DMS153 (cell line): ENCODE measurements around the gene TM9SF1.

Experiments used
- DNase-seq: peaks from one replicate; lab custom pipeline; 2025; lab: John Stamatoyannopoulos, UW

The TM9SF1 gene

DNA sequence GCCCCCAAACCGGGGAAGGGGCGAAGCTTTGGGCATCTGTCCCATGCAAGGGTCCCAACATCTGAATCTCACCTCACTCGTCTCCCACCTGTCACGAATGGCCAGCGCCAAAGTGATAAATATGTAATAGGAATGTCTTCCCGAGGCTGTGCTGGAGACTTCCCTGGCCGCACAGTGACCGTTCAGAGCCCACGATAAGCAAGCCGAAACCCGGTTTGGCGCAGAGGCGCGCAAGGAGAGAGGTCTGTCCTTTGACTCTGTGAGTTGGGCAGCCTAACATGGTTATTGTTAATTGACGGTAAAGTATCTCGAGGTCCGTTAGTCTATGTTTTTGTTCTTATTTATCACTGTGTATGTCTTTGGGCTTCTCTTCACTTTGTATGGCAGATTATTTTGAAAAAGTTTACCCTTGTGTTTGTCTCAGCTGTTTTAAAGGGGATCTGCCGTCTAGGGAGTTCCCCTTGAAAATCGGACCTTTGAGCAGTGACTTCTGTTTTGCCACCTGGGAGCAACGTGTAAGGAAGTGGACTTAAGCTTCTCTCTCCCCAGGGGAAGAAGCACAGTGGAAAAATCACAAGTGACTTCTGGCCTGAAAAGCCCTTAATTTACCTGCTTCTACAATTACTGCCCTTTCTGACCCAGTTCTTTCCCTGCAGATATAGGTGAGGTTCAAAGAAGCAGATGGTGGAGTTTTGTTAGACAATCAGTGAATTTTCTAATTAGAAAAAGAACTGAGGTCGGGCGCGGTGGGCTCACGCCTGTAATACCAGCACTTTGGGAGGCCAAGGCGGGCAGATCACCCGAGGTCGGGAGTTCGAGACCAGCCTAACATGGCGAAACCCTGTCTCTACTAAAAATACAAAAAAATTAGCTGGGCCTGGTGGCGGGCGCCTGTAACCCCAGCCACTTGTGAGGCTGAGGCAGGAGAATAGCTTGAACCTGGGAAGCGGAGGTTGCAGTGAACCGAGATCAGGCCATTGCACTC lies 1.1 kb upstream of the TM9SF1 start:
- no peak for DNase-seq

DNA sequence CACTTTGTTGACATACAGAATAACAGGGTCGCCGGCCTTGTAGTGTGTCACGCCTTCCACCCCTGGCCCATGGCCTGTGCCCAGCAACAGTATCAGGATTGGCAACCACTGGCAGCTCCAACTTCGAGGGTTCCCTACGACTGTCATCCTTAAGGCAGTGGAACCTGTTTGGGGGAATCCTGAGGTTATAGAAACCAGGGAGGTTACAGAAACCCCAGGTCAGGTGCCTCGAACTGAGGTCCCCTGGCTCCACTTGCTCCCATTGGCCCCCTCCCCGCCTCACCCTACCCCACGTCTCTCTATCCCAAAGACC lies 412 bp downstream of the TM9SF1 start:
- DNase-seq: no peak

DNA sequence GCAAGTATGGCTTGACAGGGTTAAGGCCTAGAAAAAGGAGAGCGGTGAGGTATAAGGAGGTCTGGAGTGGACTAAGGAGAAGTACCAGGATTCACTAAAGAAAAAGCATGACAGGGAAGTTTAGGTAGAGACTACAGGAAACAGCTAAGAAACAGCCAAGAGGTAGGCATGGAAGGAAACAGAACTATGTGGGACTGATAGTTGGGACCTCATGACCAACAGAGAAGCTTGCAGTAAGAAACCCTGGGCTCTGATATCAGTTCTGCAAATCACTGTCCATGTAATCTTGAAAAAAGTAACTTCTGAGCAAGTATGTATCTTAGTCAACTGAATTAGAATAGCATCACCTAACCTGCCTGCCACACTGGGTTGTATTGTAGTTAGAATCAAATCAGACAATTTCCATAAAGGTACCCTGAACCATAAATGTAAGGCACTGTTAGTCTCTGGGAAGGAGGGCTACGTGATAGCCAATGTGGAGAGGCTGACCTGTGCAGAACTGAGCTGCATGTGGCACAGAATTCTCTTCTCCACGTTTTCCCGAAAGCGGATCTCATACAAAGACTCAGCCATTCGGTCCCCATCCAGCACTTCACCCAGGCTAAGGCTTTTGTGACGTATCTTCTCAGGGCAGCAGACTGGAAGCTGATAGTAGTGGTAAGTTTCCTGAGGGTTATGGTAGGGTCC lies 912 bp downstream of the TM9SF1 start:
- DNase-seq: no peak

DNA sequence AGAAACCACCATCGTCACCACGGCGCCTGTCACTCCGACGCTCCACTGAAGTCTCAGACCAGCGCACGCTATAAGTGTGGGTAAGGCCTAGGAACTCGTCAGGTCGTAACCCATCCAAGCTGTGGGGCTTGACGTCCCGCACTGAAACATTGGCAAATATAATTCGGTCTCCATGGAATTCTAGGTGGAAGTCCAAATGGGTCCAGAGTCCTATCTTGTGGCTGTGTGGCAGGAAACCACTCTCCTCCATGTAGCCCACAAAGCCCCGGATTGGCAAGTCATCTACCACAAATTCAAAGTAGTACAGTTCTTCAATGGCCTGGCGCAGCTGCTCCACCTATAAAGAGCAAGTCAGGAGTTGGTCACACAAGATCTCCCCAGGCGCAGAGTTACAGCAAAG lies 2.3 kb downstream of the TM9SF1 start:
- DNase-seq: no peak

DNA sequence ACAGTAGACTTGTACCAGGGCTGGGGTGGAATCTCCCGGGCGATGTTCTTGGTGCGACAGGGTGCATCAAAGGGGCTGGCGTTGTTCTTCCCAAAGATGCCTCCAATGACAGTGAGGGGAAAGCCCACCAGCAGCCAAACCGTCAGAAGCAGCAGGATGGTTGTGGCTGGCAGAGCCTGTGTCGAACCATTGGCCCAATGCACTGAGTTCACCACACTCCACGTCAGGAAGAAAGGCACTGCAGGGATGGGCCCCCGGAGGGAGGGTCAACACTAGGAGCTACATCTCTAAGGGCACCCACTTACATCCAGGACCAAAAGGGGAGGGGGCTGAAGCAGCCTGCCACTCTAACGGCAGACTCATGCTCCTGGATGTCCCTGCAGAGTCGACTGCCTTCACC lies 4.8 kb downstream of the TM9SF1 start:
- DNase-seq: no peak

DNA sequence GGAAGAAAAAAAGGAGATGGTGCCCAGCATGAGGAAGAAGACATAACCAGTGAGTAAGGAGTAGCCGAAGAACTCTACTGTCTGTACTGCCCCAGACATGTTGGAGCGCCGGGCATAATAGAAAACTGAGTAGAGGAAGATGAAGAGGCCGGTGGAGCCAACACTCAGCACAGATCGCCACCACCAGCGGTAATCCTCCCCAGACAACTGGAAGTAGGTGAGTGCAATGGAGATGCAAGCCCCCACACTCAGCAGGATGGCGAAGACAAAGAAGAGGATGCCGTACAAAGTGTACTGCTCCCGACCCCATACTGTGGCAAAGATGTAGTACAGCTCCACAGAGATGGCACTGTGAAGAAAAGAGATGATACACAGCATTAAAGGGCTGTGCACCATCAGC lies 5.8 kb downstream of the TM9SF1 start:
- DNase-seq: no peak

DNA sequence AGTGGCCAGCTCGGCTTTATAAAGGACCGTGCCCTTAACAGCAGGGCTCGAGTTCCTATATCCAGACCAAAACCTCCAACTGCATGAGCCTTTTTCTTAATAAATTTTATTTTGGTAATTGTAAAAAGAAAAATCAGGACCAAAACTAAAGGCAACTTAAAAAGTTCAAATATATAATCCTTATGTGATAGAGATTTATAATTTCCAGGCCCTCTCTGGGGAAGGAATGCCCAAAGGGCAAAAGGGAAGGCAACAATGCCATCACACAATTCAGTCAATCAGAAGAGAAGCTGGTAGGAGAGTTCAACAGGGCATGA lies 6.2 kb downstream of the TM9SF1 start:
- DNase-seq: no peak

DNA sequence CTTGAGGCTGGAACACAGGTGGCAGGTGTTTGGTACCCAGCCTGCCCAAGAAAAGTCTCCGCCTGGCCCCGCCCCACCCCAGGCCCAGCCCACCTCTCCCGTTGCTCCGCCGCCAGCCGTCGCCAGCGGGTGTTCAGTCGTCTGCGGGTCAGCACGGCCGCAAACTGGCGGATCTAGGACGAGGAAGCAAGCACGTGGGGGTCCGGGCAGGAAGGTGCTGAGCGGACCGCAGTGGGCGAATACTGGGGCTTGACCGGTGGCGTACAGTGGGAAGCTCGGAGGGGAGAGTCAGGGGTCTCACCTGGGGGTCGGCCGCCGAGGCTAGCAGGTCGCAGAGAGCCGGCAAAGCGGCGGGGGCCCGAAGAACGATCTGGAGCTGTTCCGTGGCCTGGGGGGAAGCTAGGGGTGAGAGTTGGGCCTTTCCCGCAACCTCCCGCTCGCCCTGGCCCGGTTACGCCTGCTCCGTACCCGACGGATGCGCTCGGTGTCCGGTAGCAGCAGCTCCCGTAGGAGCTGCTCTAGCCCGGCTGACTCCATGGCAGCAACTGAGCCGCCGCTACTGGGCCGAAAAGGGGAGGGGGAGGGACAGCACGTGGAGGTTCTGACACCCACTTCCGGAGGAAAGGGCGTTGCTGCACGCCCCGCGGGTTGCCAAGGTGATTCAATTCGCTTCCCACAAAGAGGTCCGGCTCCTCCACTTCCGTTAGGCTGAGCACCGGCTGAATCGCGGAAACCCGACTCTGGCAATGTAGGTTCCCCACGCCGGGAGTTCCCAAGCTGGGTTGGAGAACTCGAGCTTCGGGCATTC lies 6.8 kb downstream of the TM9SF1 start, which contains the start of gene IPO4:
Gene IPO4, minus strand, starts transcription at position 566 of the 808 bp plus-strand sequence. Its CDS starts 29 bp downstream, at position 537.
- peak; percentile 95 for DNase-seq

DNA sequence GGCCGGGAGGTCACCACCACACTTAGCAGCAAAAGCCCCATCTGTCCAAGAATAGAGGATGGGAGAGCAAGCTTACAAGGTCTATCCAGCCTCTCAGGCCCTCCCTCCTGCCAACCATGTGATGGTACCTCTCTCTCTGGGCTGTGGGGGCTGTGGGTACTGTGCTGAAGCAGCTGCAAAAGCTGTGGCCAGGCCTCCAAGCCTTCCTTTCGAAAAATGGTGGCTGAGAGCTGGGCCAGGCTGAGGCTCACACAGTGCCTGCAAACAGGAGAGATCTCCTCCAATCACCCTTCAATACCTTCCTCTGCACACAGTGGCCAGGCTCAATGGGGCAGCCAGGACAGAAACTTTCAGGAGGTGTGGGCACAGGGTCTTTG lies 7.7 kb downstream of the TM9SF1 start:
- no peak for DNase-seq

DNA sequence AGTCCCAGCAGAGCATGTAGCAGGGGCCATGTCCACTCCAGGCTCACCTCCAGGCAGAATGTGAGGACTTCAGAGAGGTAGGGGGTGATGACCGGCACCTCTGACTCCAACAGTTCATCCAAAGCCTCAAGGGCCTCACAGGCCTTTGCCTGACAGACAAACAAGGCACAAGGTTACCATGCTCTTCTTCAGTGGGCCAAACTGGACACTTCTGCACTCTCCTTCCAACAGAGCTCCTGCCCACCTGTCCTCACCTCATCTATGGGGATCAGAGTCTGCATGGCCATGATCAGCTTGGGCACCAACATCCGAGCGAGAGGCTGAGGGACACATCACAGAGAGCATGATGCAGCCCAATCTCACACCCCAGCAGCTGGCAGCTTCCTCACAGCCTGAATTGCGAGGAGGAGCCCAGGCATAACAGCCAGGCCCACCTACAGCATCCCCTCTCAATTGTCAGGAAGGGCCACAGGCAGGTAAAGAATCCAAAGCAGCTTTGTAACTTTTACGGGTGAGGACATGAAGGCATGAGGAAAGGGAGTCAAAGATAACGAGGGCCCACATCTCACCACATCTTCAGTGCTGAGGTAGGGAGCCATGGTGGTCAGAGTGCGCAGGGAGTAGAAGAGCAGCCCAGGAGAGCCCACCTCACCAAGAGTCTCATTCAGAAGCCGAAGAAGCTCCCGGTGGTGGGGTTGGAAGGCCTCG lies 8.3 kb downstream of the TM9SF1 start:
- no peak for DNase-seq

DNA sequence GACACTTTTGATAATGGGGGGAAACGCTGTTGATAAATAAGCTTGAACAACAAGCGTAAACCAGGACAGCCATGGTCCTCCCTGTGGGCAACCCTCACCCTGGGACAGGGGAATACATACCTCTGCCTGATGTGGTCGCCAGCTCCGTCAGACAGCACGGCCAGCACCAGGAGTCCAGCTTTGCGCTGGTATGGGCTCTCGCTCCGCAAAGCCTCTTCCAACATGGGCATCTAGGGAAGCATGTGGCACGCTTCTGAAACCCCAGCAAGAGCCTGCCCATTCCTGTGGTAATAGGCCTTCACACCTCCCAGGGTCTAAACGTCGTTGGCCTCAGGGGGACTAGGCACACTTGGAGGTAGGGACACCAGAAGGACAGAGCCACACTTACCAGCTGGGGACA lies 9.5 kb downstream of the TM9SF1 start:
- no peak for DNase-seq

DNA sequence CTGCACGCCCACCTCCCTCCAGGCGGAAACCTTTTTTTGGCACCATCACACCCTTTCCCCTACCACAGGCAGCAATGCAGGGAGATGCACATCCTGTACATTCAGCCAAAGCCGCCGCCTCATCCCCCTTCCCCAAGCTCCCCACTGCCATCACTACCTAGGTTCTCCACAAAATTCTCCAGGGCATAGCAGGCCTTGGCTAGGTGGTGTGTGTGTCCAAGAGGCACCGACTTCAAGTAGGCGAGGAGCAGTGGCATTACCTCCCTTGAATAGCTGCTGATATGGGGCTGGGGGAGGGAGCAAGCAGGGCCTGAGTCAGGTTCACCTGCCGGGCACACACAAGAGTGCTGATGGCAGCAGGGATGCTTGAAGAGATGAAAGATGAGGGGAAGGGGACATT lies 10.2 kb downstream of the TM9SF1 start:
- no peak for DNase-seq

DNA sequence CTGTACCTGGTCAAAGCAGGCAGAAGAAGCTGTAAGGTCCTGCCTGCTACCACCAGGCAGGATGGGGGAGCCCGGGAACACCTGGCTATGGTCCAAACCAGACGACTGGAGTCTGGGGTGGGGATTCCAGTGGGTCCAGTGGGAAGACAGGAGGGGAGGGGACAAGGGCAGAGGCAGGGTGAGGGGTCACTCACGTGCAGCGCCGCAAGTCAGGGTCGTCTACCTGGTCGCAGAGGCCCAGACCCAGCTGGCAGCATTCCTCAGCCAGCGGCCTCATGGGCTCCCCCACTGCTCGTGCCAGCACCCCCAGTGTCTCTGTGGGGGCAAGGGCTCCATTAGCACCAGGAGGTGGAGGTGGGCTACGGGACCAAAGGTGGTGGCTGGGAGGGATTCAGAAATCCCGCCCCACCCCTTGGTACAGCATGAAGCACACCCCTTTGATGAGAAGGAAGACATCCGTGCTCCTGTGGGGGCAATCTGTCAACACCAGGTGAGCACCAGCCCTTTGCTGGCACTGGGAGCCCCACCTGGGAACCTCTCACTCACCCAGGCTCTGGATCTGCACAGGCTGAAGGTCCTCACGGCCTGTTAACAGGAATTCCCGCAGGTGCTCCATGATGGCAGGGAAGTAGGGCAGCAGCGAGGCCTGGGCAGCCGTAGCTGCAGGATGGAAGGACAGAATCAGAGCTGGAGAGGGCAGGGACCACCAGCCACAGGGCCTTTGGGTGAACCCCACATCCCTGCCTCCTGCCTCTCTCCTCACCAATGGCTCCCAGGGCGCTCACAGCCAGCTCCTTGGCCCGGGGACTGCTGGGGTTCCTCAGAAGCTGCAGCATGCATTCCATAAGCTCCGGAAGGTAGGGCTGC lies 10.9 kb downstream of the TM9SF1 start:
- DNase-seq: no peak

DNA sequence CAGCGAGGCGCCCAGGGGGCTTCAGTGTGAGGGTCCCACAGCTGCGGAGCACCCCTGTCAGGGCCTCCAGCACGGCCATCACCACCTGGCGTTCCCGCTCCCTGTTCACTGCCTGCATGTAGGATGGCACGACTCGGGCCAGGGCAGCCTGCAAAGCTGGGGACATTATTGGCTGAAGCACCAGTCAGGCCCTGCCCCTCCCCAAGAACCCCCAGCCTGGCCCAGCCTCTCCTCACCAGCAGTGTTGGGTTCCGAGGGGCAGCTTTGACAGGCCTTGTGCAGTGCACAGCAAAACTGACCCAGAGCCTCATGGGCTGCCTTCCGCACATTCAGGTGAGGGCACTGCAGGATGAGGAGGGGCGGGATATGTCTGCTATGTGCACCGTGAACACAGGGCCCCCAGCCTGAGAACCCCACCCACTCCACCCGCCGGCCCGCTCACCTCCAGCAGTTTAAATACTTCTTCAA lies 12.2 kb downstream of the TM9SF1 start:
- no peak for DNase-seq

DNA sequence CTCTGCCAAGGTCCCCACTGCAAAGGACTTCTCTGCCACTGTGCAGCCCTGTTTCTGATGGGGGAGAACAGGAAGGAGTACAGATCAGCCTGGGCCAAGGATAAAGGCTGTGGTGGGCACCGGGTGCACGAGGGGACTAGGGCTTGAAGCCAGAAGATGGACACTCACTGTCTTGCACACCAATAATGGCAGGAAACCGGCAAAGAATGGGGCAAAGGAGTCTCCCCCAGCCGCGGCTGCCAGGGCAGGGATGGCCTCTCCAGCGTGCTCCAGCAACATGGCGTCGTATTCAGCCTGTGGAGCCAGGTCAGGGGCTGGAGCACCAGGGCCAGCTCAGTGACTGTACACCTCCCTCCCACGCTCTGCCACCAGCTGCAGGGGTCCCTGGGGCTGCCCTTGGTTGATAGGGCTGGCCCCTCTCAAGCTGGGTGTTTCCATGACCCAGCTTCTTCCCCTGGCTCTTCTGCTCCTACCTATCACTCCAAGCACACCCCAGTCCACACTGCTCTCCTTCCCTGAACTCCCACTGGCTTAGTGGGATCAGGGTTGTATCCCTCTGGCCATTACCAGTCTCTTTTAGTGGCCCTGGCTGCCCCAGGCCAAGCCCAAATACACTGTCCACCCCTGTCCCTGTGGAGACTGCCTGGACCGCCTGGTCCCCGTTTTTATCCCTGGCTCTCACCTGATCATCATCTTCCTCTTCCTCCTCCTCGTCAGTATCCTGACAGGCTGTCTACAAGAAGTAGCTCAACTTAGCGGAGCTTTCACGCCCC lies 12.9 kb downstream of the TM9SF1 start:
- DNase-seq: no peak

DNA sequence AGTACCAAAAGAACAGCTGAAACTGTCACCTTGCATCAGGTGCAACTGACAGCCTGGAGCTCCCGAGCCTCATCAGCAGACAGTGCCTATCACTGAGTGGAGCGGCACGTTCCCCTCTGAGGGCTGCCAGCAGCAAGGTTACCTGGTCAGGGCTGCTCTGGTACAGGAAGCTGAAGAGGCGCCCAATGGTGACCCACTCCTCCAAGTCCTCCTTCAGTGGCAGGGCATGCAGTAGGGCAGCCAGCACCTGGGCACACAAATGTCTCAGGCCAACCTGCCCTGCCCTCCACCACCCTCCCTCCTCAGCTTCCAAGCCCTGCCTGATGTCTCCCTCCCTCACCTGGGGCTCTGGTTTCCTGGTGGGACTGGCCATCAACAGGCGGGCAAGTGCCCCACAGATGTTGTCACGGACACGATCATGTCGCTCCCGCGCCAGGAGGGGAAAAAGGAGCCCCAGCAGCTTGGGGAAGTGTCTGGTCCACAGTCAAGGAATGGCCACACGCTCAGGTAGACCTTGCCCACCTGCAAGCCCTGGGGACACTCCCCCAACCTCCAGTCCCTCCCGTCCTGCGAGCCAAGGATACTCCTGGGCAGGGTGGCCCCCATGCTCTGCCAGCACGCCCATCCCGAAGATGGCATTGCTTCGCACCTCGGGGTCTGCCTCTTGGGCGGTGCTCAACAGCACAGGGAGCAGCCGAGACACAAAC lies 13.7 kb downstream of the TM9SF1 start:
- DNase-seq: no peak

DNA sequence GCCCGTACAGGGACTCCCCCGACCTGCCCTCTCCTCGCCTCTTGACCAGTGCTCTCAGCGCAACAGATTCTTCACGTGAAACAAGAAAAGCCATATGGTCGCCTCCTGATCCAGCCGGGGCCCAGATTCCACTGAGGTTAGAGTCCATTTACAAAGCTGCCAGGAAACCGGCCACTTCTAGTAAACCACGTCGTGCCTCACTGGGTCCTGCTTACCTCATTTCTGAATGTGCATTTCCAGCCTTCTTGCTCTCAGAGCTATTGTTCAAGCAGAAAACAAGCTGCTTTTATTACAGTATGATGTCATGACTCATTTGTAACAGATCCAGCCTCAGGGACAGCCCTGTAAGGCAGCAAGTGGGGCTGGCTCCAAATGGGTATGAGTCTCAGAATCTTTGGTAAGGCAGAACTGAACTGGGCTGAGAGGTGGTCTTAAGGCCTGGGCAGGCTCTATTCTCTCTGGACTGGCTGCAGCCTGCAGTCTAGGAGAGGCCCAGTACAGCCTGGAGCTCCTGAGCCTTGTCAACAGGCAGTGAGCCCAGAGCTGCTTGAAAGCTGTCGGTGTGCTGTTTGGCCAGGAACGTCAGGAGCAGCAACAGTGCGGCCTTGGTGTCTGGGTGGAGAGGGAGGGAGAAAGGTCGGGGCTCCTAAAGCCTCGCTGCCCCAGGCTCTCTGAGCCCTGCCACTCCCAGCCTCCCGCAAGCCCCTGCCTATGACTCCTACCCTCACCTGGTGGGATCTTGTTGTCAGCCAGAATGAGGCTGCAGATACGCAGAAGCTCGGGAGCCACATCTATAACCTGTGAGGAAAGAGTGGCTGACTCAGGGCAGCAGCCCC lies 15.1 kb downstream of the TM9SF1 start:
- DNase-seq: peak; percentile 12

DNA sequence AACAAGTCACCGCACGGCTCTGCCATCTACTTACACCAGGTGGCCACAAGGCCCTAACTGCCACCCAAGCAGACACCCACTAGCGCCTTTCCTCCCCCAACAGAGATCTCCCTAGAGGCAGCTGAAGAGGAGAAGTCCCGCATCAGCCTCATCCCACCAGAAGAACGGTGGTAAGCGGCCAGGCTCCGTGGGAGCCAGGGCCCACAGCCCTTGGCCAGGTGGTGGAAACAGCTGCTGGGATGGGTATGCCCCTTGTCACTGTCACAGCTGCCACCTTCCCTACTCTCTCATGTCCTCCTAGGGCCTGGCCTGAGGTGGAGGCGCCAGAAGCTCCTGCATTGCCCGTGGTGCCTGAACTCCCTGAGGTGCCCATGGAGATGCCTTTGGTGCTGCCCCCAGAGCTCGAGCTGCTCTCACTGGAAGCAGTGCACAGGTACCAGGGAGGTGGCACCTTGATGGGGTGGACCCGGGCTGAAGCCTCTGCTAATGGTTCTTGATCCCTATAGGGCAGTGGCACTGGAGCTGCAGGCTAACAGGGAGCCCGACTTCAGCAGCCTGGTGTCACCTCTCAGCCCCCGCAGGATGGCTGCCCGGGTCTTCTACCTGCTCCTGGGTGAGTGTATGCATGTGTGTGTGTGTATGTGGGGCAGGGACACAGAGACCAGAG lies 15.8 kb downstream of the TM9SF1 start:
- DNase-seq: no peak
